HG02943 (cell line): ENCODE data around the gene DGAT2.
"Not testable (repeated sequence)": the region's sequence is repeated elsewhere in the genome, so short reads cannot be mapped to it uniquely, and the experiment has no call there.

Experiments
- ATAC-seq: cut with Tn5 transposase; IDR thresholded peaks from one replicate; pipeline ENCODE4 v1.9.1; 2021; ENCODE audit warnings: mild to moderate bottlenecking, low read depth, moderate library complexity; ENCODE audit not compliant: unreplicated experiment

Gene DGAT2, protein sequence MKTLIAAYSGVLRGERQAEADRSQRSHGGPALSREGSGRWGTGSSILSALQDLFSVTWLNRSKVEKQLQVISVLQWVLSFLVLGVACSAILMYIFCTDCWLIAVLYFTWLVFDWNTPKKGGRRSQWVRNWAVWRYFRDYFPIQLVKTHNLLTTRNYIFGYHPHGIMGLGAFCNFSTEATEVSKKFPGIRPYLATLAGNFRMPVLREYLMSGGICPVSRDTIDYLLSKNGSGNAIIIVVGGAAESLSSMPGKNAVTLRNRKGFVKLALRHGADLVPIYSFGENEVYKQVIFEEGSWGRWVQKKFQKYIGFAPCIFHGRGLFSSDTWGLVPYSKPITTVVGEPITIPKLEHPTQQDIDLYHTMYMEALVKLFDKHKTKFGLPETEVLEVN

DNA sequence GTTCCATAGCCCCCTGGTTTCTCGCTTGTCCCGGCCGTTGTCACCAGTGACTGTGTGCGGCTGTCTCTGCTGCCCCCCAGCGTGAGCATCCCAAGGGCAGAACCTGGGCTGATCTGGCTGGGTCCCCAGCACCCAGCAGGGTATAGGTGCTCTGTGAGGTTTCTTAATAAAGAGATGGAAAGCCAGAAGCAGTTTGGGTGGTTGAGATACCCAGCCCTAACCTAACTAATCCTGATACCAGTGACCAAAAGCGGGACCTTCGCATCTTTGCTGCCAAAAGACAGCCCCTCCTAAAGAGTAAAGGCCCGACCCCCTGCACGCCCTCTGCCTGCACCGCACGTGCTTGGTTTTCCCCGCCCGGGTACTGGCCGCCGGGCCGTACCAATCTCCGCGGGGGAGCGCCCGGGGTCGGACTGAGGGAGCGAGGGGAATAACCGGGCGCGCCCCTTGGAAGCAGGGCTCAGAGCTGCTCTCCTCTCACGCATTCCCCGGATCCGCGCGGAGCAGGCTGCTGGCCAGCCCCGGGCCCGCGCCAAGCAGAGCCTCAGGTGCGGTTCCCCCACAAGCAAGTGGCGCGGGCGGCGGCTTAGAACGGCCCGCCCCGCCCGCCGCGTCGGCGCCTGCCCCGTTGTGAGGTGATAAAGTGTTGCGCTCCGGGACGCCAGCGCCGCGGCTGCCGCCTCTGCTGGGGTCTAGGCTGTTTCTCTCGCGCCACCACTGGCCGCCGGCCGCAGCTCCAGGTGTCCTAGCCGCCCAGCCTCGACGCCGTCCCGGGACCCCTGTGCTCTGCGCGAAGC, at the start of gene DGAT2:
Gene DGAT2 (plus strand): TSS at position 667 of the 797 bp plus-strand sequence. CDS start 214 bp downstream, outside the sequence.
- ATAC-seq: peak; percentile 58

DNA sequence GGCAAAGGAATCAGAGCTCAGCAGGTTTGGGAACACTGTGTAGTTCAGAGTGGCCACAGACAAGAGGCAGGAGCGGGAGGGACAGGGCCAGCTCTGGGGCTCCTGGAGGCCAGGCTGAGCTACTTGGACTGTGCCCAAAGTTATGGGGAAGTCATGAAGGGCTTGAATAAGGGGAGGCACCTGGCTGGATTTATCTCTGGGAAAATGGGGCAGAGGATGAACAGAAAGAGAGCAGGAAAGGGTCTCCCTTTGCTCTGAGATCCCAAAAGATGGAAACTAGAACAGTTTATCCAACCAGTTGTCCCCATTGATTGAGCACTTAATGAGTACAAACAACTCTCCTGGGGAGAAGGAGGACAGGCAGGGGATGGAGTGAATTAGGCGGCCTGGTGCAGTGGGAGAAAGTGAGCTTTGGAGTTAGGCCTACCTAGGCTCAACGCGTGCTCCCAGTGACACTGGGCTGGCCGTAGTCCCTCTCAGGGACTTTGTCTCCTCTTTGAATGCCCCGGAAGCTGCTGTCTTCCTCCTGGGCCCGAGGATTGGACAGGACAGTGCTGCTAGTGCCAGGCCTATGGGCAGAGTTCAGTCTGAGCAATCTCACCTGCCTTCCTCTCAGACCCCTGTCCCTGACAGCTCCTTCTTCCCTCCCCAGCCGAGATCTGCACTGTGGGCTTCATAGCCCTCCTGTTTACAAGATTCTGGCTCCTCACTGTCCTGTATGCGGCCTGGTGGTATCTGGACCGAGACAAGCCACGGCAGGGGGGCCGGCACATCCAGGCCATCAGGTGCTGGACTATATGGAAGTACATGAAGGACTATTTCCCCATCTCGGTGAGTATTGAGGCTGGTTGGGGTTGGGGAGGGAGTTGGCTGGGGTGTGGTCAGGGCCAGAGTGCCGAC, 49.0 kb upstream of the DGAT2 start:
- no peak for ATAC-seq

DNA sequence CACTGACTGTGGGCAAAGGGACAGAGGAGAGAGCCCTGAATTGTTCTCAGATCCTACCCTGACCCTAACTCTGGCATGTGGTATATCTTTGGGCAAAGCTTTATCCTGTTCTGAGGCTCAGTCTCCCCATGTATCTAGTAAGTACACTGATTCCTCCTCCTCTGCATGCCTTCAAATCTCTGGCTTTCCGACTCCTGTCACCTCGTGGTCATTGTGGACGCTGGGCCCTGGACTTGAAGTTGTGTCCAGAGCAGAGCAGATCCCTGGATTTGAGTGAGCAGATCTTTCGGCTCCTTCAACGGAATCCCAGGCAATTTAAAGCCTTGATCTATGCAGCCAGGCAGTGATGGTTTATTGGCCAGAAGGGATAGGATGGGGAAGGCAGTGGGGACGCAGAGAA, 47.9 kb upstream of the DGAT2 start:
- ATAC-seq: no peak

DNA sequence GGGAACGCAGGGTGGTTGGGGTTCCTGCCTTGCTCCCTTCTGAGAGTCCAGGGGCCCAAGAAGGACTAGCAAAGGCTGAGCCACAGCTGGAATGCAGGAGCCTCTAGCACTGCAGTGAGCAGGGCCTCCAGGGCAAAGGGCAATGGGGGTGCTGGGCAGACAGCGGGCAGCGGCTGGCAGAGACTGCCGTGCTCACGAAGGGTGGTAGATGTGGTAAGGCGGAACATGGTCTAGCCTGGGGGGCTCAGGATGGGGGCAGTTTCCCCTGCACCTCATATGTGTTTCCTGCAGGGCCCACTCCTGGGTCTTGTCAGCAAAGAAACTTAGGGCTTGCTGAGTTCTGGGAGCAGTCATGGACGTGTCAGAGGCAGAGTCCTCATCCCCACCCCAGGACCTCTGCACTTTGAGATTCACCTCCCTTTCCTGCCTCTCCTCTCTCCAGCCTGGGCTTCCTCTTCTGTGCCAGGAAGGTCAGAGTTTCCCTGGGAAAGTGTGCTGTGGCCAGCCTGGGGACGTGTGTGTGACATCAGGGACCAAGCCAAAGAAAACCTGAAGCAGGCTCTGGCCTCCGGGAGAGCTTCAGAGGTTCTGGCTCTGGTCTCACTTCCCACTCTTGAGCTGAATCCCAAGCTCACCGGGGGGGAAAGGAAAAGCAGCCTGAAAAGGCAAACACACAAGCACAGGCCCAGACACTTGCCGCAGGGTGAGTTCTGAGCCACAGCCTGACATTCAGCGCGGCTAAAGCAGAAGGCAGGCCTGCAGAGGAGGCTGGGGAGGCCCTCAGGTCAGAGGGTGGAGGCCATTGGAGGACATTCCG, 46.5 kb upstream of the DGAT2 start:
- no peak for ATAC-seq

DNA sequence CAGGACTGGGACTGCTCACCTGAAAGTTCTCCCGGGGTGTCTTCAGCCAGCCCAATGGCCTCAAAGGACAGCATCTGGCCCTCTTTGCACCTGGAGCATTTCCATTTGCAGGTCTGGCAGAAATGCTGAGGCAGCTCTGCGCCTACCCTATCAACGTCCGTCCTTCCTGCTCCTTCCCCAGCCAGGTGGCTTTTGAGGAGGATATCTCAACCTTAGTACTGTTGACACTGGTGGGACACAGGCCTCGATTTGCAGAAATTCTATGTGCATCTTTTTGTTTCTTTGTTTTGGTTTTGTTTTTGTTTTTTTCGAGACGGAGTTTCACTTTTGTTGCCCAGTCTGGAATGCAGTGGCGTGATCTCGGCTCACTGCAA, 45.9 kb upstream of the DGAT2 start:
- no peak for ATAC-seq

DNA sequence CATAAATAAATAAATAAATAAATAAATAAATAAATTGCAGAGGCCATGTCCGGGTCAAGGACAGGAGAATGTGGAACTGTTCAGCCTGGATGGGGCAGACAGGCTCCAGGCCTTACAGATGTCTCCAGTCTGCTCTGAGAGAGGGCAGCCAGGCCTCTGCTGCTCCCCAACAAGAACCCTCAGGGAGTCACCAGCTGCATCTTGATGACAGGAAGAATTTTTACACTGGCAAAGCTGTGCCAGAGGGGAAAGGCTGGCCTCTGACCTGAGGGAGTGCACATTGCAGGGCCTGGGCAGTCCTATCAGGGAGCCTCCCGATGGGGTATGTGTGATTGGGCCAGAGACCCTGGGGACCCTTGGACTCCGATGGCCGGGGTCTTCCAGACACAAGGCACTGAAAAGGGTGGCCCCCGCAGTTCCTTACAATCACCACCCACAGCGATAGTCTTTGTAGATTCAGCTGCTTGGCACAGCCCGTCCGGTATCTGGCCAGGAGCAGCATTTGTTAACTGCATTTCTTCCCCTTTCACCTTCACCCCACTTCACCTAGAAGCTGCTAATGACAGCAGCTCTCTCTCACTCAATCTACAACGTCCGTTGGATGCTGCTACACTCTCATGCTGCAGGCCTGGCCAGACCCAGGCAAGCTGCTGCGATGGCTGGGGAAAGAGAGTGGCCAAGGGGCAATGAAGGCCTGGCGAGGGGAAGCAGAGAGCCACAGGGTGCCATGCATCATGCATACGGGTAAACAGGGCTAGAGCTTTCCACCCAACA, 42.8 kb upstream of the DGAT2 start:
- no peak for ATAC-seq

DNA sequence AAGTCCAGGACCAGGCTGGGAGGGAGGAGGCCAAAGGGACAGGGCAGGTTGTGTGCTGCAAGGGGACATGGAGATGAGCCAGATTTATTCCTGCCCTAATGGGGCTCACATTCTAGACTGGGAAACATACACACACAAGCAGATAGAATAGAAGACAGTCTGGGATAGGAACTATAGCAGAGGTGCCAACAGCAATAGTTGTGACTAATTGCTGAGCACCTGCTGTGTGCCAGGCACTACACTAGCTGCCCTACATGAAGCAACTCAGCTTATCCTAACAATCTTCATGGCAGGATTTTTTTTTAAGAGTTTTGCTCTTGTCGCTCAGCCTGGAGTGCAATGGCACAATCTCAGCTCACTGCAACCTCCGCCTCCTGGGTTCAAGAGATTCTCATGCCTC, 39.6 kb upstream of the DGAT2 start:
- ATAC-seq: no peak

DNA sequence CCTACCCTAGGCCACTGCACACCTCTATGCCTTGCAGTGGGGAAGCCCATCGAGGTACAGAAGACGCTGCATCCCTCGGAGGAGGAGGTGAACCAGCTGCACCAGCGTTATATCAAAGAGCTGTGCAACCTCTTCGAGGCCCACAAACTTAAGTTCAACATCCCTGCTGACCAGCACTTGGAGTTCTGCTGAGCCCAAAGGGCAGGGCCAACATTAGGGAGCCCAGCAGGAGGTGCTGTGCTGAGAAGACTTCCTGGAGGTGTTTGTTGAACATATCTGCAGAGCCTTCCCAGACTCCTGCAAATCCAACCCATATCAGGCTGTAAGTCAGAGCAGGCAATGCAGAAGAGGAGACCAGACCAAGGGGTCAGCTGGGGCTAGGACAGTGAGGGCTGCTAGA, 37.5 kb upstream of the DGAT2 start:
- no peak for ATAC-seq

DNA sequence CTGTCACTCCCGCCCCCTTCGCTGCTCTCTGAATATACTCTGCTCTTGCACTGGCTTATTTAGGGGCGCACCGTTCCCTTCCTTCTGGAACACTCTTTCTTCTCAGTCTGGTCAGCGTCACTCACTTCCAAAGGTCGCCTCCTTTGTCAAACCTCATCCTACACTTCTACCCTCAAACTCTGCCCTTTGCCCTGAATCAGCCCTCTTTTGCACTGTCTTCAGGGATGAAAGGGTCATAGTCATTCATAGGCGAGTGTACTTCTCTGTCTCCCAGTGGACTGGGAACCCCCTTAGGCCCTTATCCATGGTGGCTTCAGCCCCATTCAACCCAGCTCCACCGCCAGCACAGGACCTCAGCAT, 35.5 kb upstream of the DGAT2 start:
- ATAC-seq: no peak

DNA sequence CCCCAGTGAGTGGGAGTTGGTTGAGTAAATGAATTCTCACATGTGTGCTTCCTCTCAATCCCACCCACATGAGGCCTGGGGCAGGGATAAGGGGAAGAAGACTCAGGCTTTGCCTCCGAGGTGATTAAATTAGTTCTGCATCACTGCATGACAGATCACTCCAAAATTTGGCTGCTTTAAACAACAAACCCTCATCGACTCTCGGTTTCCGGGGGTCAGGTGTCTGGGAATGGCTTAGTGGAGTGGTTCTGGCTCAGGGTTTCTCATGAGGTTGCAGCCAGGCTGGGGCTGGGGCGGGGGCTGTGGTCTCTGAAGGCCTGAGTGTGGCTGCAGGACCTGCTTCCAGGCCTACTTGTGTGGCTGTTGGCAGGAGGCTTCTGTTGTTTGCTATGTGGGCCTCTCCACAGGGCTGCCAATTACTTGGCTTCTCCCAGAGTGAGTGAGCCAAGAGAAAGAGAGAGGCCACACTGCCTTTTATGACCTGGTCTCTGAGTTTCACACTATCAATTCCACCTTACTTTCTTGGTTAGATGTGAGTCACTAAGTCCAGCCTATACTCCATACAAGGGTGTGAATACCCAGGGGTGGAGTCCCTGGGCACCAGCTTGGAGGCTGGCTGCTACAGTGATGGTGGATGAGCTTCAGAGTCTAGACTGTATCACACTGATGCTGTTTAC, 35.0 kb upstream of the DGAT2 start:
- no peak for ATAC-seq

DNA sequence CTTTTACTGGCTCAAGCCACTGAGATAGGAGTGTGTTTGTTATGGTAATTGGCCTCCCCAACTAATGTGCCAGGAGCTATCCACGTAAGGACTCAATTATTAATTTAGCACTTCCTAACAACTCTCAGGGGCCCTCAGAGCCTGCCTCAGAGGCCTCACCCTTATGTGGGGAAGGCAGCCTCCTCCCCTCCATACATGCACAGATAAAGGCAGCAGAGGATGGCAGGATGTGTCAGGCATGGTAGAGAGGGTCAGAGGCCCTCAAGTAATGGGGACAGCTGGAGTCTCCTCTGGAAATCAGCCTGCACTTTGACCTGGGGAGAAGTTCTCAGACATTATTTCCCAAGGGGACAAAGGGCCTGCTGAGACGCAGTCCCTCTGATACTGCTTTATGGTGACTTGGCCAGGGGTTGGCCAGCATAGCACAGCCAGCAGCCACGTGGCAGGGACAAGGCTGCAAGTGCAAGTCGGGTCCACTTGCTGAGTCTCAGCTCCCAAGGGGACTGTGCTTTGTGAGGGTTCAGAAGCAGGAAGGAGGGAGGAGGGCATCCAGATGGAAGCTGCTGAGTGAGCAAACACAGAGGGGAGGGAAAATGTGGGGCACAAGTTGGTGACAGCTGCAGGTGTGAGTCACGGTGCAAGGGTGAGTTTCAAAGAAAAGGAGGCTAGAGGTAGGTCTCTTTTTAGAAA, 33.9 kb upstream of the DGAT2 start:
- ATAC-seq: no peak

DNA sequence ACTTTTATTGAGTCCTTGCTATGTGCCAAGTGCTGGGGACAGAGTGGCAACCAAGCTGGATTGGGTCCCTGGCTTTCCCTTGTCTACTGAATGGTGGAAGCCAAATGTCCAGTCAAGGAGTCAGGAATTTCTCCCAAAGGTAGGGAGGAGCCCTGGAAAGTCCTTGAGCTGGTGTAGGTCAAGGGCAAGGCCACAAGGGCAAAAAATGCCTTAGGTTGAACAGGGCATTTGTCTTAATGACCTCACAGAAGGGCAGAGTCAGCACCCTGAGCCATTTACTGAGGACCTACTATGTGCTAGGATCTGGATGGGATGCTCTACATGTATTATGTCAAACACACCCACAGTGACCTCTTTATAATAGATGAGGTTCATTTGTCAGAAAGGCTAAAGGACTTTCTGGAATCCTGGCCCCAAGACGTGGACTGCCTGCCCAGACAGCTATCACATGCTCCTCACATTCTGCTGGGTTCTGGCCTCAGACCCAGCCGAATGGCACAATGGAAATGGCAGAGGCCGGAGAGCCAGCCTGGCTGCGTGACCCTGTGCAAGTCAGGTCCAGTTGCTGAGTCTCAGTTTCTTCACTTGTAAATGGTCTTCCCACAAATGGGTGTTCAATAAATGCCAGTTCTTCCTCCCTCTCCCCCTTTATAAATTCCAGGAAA, 33.3 kb upstream of the DGAT2 start:
- ATAC-seq: no peak

DNA sequence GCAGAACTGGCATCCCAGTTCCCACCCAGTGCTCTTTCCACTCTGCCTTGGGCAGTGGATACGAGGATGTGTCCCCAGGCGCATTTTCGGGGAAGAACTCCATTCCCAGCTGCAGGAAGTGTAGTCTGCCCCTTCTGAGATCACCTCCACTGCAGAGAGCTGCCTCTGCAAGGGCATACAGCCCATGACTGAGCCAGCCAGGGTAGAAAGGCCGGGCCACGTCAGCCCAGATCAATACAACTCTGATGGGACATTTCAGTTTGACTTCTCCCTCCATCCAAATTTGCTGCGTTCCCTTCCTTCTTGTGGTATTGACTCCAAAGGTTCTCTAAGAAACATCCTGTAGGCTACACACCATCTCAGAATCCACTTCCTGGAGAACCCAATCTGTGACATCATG, 31.3 kb upstream of the DGAT2 start:
- no peak for ATAC-seq

DNA sequence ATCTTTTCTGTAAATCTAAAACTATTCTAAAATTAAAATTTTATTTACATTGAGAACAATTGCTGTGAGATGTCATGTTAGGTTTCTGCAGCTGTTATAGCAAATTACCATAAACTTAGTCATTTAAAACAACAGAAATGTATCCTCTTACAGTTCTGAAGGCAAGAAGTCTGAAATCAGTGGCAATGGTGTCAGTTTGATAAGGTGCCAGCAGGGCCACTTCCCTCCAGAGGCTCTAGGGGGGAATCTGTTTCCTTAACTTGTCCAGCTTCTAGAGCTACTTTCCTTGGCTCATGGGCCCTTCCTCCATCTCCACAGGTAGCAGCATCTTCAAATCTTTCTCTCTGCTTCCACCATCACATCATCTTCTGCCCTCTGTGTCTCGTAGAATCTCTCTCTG, 27.9 kb upstream of the DGAT2 start:
- no peak for ATAC-seq

DNA sequence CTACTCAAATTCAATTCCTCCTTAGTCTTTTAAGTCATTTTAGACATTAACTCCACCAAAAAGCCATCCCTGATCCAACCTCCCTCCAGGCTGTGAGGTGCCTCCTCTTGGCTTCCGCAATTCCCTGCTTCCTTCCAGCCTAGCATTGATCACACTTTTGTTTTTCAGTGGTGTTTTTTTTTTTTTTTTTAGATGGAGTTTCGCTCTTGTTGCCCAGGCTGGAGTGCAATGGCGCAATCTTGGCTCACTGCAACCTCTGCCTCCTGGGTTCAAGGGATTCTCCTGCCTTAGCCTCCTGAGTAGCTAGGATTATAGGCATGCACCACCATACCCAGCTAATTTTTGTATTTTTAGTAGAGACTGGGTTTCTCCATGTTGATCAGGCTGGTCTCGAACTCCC, 25.4 kb upstream of the DGAT2 start:
- not testable (repeated sequence) for ATAC-seq

DNA sequence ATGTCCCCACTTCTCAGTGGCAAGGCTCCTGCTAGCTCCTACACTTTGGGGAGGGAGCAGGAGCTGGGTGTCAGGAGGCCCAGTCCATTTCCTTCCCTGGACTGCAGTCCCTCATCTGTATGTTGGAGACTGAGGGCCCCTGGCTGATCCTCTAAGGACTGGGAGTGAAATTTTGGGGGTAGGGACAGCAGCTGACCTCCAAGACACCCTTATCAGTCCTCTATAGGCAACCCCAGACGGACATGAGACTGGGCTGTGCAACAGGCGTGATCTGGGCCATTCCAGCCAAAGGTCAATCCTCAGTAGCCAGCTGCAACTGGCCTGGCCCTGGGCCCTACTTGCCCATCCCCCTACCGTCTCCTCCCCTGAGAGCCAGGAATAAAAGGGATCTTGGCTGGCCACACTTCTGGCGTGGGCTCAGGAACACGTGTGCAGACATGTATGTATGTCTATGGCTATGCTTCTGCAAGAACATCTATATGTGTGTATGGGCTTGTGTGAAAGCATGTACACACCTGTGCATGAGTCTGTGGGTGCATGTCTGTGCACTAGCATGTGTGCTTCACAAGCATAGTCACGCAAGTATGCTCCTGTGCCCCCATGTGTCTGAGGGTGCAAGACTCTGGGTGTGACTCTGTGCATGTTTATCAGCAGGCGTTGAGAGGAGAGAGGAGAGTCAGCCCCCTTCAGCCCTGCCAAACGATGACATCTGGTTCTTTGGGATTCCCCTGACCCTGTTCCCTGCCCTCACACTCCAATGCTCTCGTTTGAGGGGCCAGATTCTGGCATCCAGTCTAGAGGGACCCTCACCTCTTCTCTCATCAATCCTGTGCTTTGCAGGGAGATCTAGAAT, 24.6 kb upstream of the DGAT2 start:
- ATAC-seq: no peak

DNA sequence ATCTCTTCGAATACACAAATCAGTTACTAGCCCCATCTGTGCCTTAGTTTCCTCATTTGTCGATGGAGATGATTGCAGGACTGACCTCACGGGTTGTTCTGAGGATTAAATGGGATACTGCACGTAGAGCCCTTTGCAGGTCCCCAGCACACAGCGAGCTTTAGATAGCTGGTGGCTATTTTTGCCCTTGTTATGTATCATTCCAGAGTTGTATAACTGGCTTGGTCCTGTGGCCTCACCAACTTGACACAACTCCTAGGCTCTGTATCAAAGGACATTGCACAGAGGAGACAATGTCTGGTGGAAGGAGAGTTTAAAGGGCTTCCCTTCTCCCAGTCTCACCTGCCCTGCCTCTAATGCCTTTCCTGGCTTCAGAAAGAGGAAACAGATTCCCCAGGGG, 22.8 kb upstream of the DGAT2 start:
- ATAC-seq: no peak
